Breast epithelium (tissue), 3 donors: Measurements from ENCODE around the gene KIF21B.

Experiments
- POLR2A ChIP-seq: fragments of 450-650 bp; IDR thresholded peaks from one replicate; pipeline ENCODE4 v1.6.1; 2016; ENCODE audit warnings: antibody characterized with exemption, mild to moderate bottlenecking, moderate library complexity
- TF ChIP-seq, protein P1 (sequence below), 3 donors: fragments of 450-650 bp; IDR thresholded peaks; one replicate each; pipeline ENCODE4 v1.5.1; 2016 to 2017; ENCODE audit warnings: antibody characterized with exemption in 3 of 3, mild to moderate bottlenecking in 3 of 3, moderate library complexity in 3 of 3

DNA sequence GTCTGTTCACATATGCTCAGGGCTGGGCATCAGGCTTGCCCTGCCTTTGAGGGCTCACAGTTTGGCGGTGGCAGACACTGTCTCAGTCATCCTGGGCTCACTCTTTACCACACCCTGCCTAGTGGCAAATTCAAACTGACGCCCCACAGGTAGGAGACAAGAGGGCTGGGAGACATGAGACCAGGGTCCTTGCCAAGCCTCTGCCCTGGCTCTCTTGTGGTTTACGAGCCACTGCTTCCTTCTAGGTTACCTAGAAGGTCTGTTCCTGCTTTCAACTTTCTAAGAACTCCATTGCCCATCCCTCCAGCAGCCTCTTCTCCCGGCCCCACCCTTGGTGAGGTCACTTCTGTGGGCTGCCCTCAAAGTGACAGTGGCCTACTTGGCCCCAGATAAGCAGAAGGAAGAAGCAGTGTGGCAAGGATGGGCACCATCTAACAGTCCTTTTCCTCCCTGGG is 10.5 kb downstream of the KIF21B start:
- TF ChIP-seq, protein P1, sequence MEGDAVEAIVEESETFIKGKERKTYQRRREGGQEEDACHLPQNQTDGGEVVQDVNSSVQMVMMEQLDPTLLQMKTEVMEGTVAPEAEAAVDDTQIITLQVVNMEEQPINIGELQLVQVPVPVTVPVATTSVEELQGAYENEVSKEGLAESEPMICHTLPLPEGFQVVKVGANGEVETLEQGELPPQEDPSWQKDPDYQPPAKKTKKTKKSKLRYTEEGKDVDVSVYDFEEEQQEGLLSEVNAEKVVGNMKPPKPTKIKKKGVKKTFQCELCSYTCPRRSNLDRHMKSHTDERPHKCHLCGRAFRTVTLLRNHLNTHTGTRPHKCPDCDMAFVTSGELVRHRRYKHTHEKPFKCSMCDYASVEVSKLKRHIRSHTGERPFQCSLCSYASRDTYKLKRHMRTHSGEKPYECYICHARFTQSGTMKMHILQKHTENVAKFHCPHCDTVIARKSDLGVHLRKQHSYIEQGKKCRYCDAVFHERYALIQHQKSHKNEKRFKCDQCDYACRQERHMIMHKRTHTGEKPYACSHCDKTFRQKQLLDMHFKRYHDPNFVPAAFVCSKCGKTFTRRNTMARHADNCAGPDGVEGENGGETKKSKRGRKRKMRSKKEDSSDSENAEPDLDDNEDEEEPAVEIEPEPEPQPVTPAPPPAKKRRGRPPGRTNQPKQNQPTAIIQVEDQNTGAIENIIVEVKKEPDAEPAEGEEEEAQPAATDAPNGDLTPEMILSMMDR (IDR thresholded peaks at IDR 0.05), result no peak
- TF ChIP-seq POLR2A, result no peak
